ENCODE measurements around the gene ZNF93.
"Not testable (repeated sequence)": the region's sequence is repeated elsewhere in the genome, so short reads cannot be mapped to it uniquely, and the experiment has no call there.

ZNF93 gene

GRCh38 chr19:19900729-19901444 lies at the start of gene ZNF93:
ZNF93 (plus strand) TSS chr19:19900946; CDS start chr19:19901089, 143 bp downstream.
- no peak for TF ChIP-seq CTCF (IDR thresholded peaks at IDR 0.05; ENCODE audit: low read depth, low read length)

GRCh38 chr19:19851740-19852139 lies 49.0 kb upstream of the ZNF93 start:
- H3K9me3 ChIP-seq (ENCODE audit: severe bottlenecking); H3K27ac ChIP-seq; H3K36me3 ChIP-seq; H3K4me3 ChIP-seq (ENCODE audit: low read depth, low read length); H3K27me3 ChIP-seq (ENCODE audit: insufficient read depth, low read depth, severe bottlenecking); DNase-seq: not testable (repeated sequence)

More at GRCh38 chr19:19900729-19901444, at the start of gene ZNF93:
- H3K4me3 ChIP-seq (ENCODE audit: low read depth, low read length): peak within 1 kb of the TSS; percentile 100
- H3K27me3 ChIP-seq (ENCODE audit: insufficient read depth, low read depth, severe bottlenecking): no peaks in the 10 kb centered on the region
- H3K9me3 ChIP-seq (ENCODE audit: severe bottlenecking): peaks cover 4% of the 10 kb centered on the region
- H3K27ac ChIP-seq: peak within 1 kb of the TSS; percentile 93
- H3K36me3 ChIP-seq: peaks cover 23% of the 10 kb centered on the region
- peak; percentile 98 for DNase-seq

- TF ChIP-seq CTCF (IDR thresholded peaks at IDR 0.05; ENCODE audit: low read depth, low read length): no peak
- Histone ChIP-seq H3K4me3 (ENCODE audit: low read depth, low read length) (no peak overlapping the region), H3K27me3 (ENCODE audit: insufficient read depth, low read depth, severe bottlenecking) (no peaks in the 10 kb centered on the region), H3K9me3 (ENCODE audit: severe bottlenecking) (peaks cover 5% of the 10 kb centered on the region), H3K36me3 (no peaks in the 10 kb centered on the region), H3K27ac (no peak overlapping the region)
- DNase-seq: no peak
Measured at GRCh38 chr19:19858751-19859150, 42.0 kb upstream of the ZNF93 start.

GRCh38 chr19:19860756-19861390 lies 39.9 kb upstream of the ZNF93 start:
- Histone ChIP-seq H3K27me3 (ENCODE audit: insufficient read depth, low read depth, severe bottlenecking) (no peaks in the 10 kb centered on the region), H3K9me3 (ENCODE audit: severe bottlenecking) (peaks cover 12% of the 10 kb centered on the region), H3K4me3 (ENCODE audit: low read depth, low read length) (no peak overlapping the region), H3K27ac (no peak overlapping the region), H3K36me3 (peaks cover under 1% of the 10 kb centered on the region)
- no peak for TF ChIP-seq CTCF (IDR thresholded peaks at IDR 0.05; ENCODE audit: low read depth, low read length)
- DNase-seq: no peak

- H3K9me3 ChIP-seq (ENCODE audit: severe bottlenecking): peaks cover 12% of the 10 kb centered on the region
- TF ChIP-seq CTCF (IDR thresholded peaks at IDR 0.05; ENCODE audit: low read depth, low read length): no peak
- H3K27ac ChIP-seq: peak within 1 kb of the TSS; percentile 99
- H3K4me3 ChIP-seq (ENCODE audit: low read depth, low read length): peak within 1 kb of the TSS; percentile 95
- peak; percentile 98 for DNase-seq
- peaks cover 14% of the 10 kb centered on the region for H3K36me3 ChIP-seq
- H3K27me3 ChIP-seq (ENCODE audit: insufficient read depth, low read depth, severe bottlenecking): no peaks in the 10 kb centered on the region
Measured at GRCh38 chr19:19865750-19866610, 34.8 kb upstream of the ZNF93 start, which contains the start of gene ZNF253. ZNF253 (plus strand) TSS chr19:19865882; CDS start chr19:19865997, 115 bp downstream.
